HepG2 (cell line): Measurements from ENCODE around the gene SRP68. TPM values are rescaled to one million over a fixed set of nuclear protein-coding genes. Genes with fewer than 3 reads are reported as not detected.

Experiments
- ELF4 ChIP-seq: sonication (generic); formaldehyde crosslinking; IDR thresholded peaks from 2 replicates; pipeline ENCODE4 v1.5.0; 2020; ENCODE audit warnings: missing genetic modification reagents, mild to moderate bottlenecking, moderate library complexity, borderline replicate concordance
- HNF4G ChIP-seq, 2 experiments: sonication (generic) in 1 of 2; formaldehyde crosslinking in 1 of 2; IDR thresholded peaks; 2 replicates each; pipeline versions ENCODE4 v1.4.0 to v1.6.1; 2011 to 2020; ENCODE audit warnings: borderline replicate concordance in 2 of 2, low read depth in 2 of 2, mild to moderate bottlenecking in 2 of 2, low read length in 1 of 2, missing genetic modification reagents in 1 of 2, moderate library complexity in 1 of 2
- KDM2A ChIP-seq: sonication (generic); formaldehyde crosslinking; IDR thresholded peaks from 2 replicates; pipeline ENCODE4 v1.4.0; 2020; ENCODE audit warnings: low read depth, missing genetic modification reagents, borderline replicate concordance
- KLF15 ChIP-seq: sonication (generic); formaldehyde crosslinking; IDR thresholded peaks from 2 replicates; pipeline ENCODE4 v1.8.1; 2023; ENCODE audit warnings: borderline replicate concordance, mild to moderate bottlenecking, inconsistent platforms, missing genetic modification reagents, mixed read lengths
- ZFP36L2 ChIP-seq: sonication (generic); formaldehyde crosslinking; IDR thresholded peaks from 2 replicates; pipeline ENCODE4 v1.4.0; 2020; ENCODE audit warnings: missing genetic modification reagents
- ZNF20 ChIP-seq: sonication (generic); formaldehyde crosslinking; IDR thresholded peaks from 2 replicates; pipeline ENCODE4 v1.4.0; 2020; ENCODE audit warnings: mild to moderate bottlenecking, moderate library complexity, missing genetic modification reagents
- ZNF205 ChIP-seq: IDR thresholded peaks from 2 replicates; pipeline ENCODE4 v1.6.1; 2018; ENCODE audit warnings: missing biosample characterization, missing genetic modification reagents
- ZNF256 ChIP-seq: sonication (generic); formaldehyde crosslinking; conservative IDR thresholded peaks from 2 replicates; pipeline ENCODE4 v1.4.0; 2020; ENCODE audit warnings: missing genetic modification reagents
- ZNF430 ChIP-seq: sonication (generic); formaldehyde crosslinking; IDR thresholded peaks from 2 replicates; pipeline ENCODE4 v1.9.0; 2021; ENCODE audit warnings: mild to moderate bottlenecking, missing genetic modification reagents
- ZSCAN21 ChIP-seq: sonication (generic); formaldehyde crosslinking; IDR thresholded peaks from 2 replicates; pipeline ENCODE4 v1.8.0; 2022; ENCODE audit warnings: mild to moderate bottlenecking, missing genetic modification reagents, moderate library complexity, borderline replicate concordance
- polyA plus RNA-seq, 8 experiments: library from polyadenylated mRNA; depleted of rRNA in 3 of 8; stranded (reverse) in 7 of 8; unstranded in 1 of 8; fragments of >200 nt; fragmentation: Illumina TruSeq in 4 of 8; extraction: Trizol in 4 of 8; gene quantifications; 2 replicates each; pipeline versions ENCODE4 v1.2.1 to v1.2.3, GENCODE V29; 2011 to 2016; ENCODE audit warnings: low read depth in 4 of 8, missing spikeins in 1 of 8, mixed read lengths in 1 of 8; ENCODE audit not compliant: insufficient read depth in 1 of 8
- total RNA-seq, 5 experiments: library from RNA; depleted of rRNA; stranded (reverse); fragments of >200 nt; fragmentation: Illumina TruSeq; extraction: Trizol; gene quantifications; 2 replicates each; pipeline ENCODE4 v1.2.3, GENCODE V29; 2016; ENCODE audit warnings: low read depth in 1 of 5
- TF ChIP-seq, protein P1 (sequence below): sonication (generic); formaldehyde crosslinking; IDR thresholded peaks from 2 replicates; pipeline ENCODE4 v1.5.1; 2020; ENCODE audit warnings: missing genetic modification reagents, mild to moderate bottlenecking, borderline replicate concordance
- TF ChIP-seq, protein P2 (sequence below), 2 experiments: fragments of 450-650 bp in 1 of 2; sonication (generic) in 1 of 2; formaldehyde crosslinking in 1 of 2; IDR thresholded peaks; 2 replicates each; pipeline versions ENCODE4 v1.6.1 to v1.8.0; 2016 to 2022; ENCODE audit warnings: antibody characterized with exemption in 1 of 2, mild to moderate bottlenecking in 1 of 2, missing genetic modification reagents in 1 of 2
- TF ChIP-seq, protein P3 (sequence below): sonication (generic); formaldehyde crosslinking; IDR thresholded peaks from 2 replicates; pipeline ENCODE4 v1.4.0; 2020; ENCODE audit warnings: missing genetic modification reagents

SRP68 gene
- total and polyA plus RNA-seq, 2 of the 13 experiments (the other 11 are each of a cell fraction or from before 2014, with no cell fraction given) = 39.8 to 74.3 TPM

DNA sequence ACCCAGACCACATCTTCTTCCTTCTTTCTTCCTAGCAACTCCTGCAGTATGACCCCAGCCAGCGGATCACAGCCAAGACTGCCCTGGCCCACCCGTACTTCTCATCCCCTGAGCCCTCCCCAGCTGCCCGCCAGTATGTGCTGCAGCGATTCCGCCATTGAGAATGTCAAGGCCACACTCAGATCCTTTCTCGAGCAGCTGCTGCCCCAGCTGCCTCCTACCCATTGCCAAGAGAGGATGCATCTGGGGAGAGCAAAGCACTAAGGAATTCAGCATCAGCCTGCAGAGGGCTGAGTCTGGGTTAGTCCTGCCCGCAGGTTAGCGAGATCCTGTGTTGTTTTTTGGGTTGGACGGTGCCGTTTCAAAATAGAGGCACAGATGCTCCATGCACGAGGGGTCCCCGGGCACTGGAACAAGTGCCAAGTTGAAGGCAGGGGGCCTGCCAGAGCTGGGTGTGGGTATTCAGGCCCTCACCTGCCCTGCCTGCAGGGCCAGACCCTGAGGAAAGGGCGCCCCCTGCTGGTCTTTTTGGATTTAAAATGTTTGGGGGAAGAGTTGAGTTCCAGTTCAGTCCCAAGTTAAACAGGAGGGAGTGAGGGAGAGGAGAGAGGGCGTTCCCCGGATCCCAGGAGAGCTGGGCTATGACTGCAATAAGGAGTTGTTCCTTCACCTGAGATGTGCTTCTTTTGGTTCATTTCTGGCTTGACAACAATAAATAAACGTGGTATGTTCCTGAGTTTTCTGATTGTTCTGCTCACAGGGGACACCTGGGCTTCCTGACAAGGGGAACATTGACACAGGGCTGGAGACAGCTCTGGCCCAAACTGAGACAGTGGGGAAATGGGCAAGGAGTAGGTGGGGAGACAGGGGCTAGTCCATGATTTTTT lies 66.8 kb downstream of the SRP68 start (continued):
- TF ChIP-seq, protein P1, sequence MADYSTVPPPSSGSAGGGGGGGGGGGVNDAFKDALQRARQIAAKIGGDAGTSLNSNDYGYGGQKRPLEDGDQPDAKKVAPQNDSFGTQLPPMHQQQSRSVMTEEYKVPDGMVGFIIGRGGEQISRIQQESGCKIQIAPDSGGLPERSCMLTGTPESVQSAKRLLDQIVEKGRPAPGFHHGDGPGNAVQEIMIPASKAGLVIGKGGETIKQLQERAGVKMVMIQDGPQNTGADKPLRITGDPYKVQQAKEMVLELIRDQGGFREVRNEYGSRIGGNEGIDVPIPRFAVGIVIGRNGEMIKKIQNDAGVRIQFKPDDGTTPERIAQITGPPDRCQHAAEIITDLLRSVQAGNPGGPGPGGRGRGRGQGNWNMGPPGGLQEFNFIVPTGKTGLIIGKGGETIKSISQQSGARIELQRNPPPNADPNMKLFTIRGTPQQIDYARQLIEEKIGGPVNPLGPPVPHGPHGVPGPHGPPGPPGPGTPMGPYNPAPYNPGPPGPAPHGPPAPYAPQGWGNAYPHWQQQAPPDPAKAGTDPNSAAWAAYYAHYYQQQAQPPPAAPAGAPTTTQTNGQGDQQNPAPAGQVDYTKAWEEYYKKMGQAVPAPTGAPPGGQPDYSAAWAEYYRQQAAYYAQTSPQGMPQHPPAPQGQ (CRISPR knock-in tag) = no peak
- 0 out of 2 replicates have a peak, but pooled peaks have one; percentile 63 for TF ChIP-seq ZNF430
- TF ChIP-seq ZFP36L2 (CRISPR knock-in tag) = no peak
- no peak for TF ChIP-seq ZNF20 (CRISPR knock-in tag)
- no peak for TF ChIP-seq ELF4 (CRISPR knock-in tag)
- no peak for TF ChIP-seq HNF4G (IDR thresholded peaks at IDR 0.05; ENCODE audit: borderline replicate concordance, low read depth, low read length)
- no peak for TF ChIP-seq HNF4G (CRISPR knock-in tag; IDR thresholded peaks at IDR 0.05; ENCODE audit: borderline replicate concordance, low read depth)
- no peak for TF ChIP-seq ZNF256 (CRISPR knock-in tag)
- TF ChIP-seq ZSCAN21 (CRISPR knock-in tag) = no peak
- TF ChIP-seq, protein P2, sequence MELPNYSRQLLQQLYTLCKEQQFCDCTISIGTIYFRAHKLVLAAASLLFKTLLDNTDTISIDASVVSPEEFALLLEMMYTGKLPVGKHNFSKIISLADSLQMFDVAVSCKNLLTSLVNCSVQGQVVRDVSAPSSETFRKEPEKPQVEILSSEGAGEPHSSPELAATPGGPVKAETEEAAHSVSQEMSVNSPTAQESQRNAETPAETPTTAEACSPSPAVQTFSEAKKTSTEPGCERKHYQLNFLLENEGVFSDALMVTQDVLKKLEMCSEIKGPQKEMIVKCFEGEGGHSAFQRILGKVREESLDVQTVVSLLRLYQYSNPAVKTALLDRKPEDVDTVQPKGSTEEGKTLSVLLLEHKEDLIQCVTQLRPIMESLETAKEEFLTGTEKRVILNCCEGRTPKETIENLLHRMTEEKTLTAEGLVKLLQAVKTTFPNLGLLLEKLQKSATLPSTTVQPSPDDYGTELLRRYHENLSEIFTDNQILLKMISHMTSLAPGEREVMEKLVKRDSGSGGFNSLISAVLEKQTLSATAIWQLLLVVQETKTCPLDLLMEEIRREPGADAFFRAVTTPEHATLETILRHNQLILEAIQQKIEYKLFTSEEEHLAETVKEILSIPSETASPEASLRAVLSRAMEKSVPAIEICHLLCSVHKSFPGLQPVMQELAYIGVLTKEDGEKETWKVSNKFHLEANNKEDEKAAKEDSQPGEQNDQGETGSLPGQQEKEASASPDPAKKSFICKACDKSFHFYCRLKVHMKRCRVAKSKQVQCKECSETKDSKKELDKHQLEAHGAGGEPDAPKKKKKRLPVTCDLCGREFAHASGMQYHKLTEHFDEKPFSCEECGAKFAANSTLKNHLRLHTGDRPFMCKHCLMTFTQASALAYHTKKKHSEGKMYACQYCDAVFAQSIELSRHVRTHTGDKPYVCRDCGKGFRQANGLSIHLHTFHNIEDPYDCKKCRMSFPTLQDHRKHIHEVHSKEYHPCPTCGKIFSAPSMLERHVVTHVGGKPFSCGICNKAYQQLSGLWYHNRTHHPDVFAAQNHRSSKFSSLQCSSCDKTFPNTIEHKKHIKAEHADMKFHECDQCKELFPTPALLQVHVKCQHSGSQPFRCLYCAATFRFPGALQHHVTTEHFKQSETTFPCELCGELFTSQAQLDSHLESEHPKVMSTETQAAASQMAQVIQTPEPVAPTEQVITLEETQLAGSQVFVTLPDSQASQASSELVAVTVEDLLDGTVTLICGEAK (IDR thresholded peaks at IDR 0.05) = no peak
- TF ChIP-seq, protein P2 (CRISPR knock-in tag; IDR thresholded peaks at IDR 0.05) = no peak
- TF ChIP-seq ZNF205 (CRISPR knock-in tag) = peak; percentile 61; the same call in 1 of the 2 replicates
- TF ChIP-seq KDM2A = peak; percentile 60; the same call in 1 of the 2 replicates
- TF ChIP-seq KLF15 (CRISPR knock-in tag) = no peak
- TF ChIP-seq, protein P3, sequence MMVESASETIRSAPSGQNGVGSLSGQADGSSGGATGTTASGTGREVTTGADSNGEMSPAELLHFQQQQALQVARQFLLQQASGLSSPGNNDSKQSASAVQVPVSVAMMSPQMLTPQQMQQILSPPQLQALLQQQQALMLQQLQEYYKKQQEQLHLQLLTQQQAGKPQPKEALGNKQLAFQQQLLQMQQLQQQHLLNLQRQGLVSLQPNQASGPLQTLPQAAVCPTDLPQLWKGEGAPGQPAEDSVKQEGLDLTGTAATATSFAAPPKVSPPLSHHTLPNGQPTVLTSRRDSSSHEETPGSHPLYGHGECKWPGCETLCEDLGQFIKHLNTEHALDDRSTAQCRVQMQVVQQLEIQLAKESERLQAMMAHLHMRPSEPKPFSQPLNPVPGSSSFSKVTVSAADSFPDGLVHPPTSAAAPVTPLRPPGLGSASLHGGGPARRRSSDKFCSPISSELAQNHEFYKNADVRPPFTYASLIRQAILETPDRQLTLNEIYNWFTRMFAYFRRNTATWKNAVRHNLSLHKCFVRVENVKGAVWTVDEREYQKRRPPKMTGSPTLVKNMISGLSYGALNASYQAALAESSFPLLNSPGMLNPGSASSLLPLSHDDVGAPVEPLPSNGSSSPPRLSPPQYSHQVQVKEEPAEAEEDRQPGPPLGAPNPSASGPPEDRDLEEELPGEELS (CRISPR knock-in tag) = no peak
